NT2/D1 (cell line): ENCODE results near the gene RSPO4.

Source experiments
- DNase-seq: peaks from one replicate; pipeline ENCODE4 v3.0.0-alpha.2; 2011; ENCODE audit warnings: low read depth, low spot score
- H3K27me3 ChIP-seq: 2 replicates; pipeline ENCODE4 v1.6.0; 2011; ENCODE audit warnings: mild to moderate bottlenecking; ENCODE audit not compliant: insufficient read length, insufficient read depth
- H3K36me3 ChIP-seq: 2 replicates; pipeline ENCODE4 v1.6.1; 2011; ENCODE audit warnings: mild to moderate bottlenecking, low read length, mixed read lengths; ENCODE audit not compliant: insufficient read depth, insufficient read length
- H3K4me1 ChIP-seq: 2 replicates; pipeline ENCODE4 v1.5.1; 2011; ENCODE audit not compliant: insufficient read depth, insufficient read length
- H3K4me3 ChIP-seq: 2 replicates; pipeline ENCODE4 v1.5.1; 2011; ENCODE audit warnings: low read depth; ENCODE audit not compliant: insufficient read length
- H3K9ac ChIP-seq: 2 replicates; pipeline ENCODE4 v1.6.0; 2011; ENCODE audit warnings: low read depth; ENCODE audit not compliant: insufficient read length
- H3K9me3 ChIP-seq: 2 replicates; pipeline ENCODE4 v1.5.1; 2011; ENCODE audit warnings: mild to moderate bottlenecking, low read length; ENCODE audit not compliant: insufficient read depth
- SUZ12 ChIP-seq: IDR thresholded peaks from 2 replicates; pipeline ENCODE4 v1.6.1; 2011; ENCODE audit not compliant: insufficient read length, insufficient read depth; ENCODE audit errors: extremely low read depth
- YY1 ChIP-seq: IDR thresholded peaks from 2 replicates; pipeline ENCODE4 v1.6.1; 2011; ENCODE audit not compliant: insufficient read length, insufficient read depth
- ZNF274 ChIP-seq: IDR thresholded peaks from 2 replicates; pipeline ENCODE4 v1.6.1; 2011; ENCODE audit warnings: mild to moderate bottlenecking, low read depth, low read length

RSPO4 gene

DNA sequence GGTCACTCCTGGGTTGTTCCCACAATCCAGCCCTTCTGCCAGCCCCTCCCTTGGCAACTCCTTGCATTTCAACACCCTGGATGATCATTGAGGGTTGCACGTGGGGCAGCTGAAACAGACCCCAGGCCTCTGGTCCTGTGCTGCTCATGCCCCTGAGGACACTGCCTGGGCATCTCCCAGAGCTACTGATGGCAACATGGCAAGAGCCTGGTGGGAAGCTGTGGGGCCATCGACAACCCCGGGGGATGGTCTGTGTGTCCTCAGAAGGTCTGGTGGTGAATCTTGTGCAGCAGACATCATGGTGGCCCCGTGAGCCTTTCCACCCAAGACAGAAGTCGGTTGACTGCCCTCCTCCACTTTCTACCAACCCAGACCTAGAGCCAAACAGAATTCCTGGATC is 81.0 kb downstream of the RSPO4 start:
- no peaks in the 10 kb centered on the region for H3K27me3 ChIP-seq
- no peak overlapping the region for H3K4me3 ChIP-seq
- no peaks in the 10 kb centered on the region for H3K36me3 ChIP-seq
- H3K9me3 ChIP-seq: no peaks in the 10 kb centered on the region; the same call in 1 of the 2 replicates
- H3K4me1 ChIP-seq: peaks cover 3% of the 10 kb centered on the region
- TF ChIP-seq ZNF274 (no peak), YY1 (no peak), SUZ12 (no peak)
- DNase-seq: no peak
- no peak overlapping the region for H3K9ac ChIP-seq

DNA sequence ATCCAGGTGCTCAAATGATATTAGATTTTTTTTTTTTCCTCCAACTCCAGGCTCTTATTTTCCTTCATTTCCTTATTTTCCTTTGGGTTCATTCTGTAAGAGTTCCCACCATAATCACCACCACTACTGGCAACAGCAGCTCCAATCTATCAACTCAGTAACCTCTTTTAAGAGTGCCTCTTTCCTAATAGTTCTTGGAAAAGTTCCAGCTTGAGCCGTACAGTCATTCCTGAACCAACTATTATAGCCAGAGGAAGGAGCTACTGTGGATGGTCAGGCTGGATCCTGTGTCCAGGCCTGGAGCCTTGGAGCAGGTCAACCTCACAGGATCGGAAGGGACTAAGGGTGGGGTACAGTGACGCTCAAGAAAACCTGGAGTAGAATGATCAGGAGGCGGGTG is 81.8 kb downstream of the RSPO4 start:
- H3K36me3 ChIP-seq: no peaks in the 10 kb centered on the region
- H3K9ac ChIP-seq: no peak overlapping the region
- no peak for DNase-seq
- H3K9me3 ChIP-seq: no peaks in the 10 kb centered on the region; the same call in 1 of the 2 replicates
- H3K4me3 ChIP-seq: no peak overlapping the region
- peaks cover 3% of the 10 kb centered on the region for H3K4me1 ChIP-seq
- H3K27me3 ChIP-seq: no peaks in the 10 kb centered on the region
- TF ChIP-seq SUZ12 (no peak), ZNF274 (no peak), YY1 (no peak)

DNA sequence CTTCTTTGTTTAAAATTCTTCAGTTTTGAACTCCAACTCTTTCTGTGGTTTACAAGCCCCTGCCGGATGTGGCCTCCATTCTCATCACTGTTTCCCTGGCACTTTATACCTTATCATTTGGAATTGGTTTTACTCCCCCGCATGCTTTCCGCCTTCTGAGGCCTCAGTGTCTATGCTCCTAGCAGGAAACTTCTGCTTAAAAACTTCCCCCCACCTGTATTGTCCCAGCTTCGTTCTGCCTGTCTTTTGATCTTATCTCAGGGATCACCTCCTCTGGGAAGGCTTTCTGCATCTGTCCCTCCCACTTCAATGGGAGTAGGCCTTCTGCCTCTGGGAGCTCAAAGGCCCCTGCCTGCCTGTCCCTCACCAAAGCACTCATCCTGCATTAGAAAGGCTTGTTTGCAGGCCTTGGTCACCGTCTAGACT is 82.6 kb downstream of the RSPO4 start:
- TF ChIP-seq YY1: no peak
- TF ChIP-seq ZNF274: no peak
- no peak for TF ChIP-seq SUZ12
- Histone ChIP-seq H3K4me1 (peaks cover 3% of the 10 kb centered on the region), H3K27me3 (no peaks in the 10 kb centered on the region), H3K9ac (no peak overlapping the region), H3K36me3 (no peaks in the 10 kb centered on the region), H3K9me3 (no peaks in the 10 kb centered on the region; the same call in 1 of the 2 replicates), H3K4me3 (no peak overlapping the region)
- no peak for DNase-seq

DNA sequence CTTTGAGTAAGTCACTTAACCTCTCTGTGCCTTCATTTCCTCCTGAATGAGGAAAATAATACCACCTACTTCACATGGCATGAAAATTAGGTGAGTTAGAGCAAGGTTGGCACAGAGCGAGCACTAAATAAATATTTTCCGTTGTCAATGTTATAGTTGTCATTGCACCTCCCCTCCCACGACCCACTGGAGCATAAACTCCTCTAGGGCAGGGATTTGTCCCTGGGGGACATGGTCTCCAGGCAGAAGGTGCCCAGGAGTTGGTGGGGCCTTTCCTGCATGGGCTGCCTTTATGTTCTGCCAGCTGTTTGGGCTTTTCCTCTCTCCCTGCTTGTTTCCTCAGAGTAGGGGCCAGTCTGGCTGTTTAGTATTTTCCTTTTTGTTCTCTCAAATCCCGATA is 84.7 kb downstream of the RSPO4 start:
- no peak for DNase-seq
- TF ChIP-seq SUZ12: no peak
- TF ChIP-seq YY1: no peak
- TF ChIP-seq ZNF274: no peak
- Histone ChIP-seq H3K27me3 (no peaks in the 10 kb centered on the region), H3K4me3 (no peak overlapping the region), H3K4me1 (peaks cover 3% of the 10 kb centered on the region), H3K9ac (no peak overlapping the region), H3K36me3 (no peaks in the 10 kb centered on the region), H3K9me3 (no peaks in the 10 kb centered on the region; the same call in 1 of the 2 replicates)

DNA sequence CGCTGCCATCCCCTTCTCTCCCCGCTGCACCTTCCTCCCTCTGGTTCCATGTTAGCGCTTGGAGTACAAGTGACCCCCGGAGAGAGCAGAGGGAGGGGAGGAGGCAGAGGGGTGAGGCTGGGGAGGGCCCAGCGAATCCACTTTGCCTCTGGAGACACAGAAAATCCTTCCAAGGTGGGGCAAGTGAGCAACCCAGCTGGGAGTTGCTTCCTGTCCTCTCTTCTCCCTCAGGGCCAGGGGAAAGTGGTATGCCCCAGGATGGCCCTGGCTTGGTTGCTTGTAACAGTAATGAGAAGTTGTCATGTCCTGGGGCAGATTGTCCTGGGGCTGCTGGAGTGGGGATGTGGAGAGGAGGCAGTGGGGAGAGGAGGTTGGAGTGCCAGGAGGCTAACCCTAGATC is 85.3 kb downstream of the RSPO4 start:
- Histone ChIP-seq H3K9ac (no peak overlapping the region), H3K27me3 (no peaks in the 10 kb centered on the region), H3K4me1 (peaks cover 3% of the 10 kb centered on the region), H3K36me3 (no peaks in the 10 kb centered on the region), H3K9me3 (no peaks in the 10 kb centered on the region; the same call in 1 of the 2 replicates), H3K4me3 (no peak overlapping the region)
- DNase-seq: no peak
- TF ChIP-seq YY1 (no peak), ZNF274 (no peak), SUZ12 (no peak)

DNA sequence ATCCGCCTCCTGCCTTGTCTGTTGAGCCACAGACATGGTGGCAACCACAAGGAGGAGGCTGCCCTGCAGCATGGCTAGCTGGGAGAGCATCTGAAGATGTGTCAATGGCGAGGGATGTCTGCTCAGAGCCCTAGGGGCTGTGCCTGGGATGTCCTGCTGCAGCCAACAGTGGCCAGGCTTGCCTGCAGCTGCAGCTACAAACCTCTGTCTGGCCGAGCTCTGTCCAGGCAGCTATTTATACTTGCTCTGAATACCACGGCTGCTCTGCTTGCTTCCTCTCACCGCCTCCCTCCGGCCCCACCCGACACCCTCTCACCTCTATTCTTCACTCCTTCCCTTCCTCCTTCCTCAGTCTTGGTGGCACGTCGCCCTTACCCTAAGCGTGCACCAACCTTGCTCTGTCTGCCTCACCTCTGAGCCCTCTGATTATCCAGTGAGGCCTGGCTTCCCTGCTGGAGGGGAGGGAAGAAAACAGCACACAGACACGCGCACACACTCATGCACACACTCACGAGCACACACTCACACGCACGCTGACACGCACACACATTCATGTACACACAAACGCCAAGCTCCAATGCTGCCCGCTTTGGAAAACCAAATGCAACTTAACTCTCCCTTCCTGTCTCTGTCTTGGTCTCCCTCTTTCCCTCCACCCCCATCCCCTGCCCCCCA is 85.8 kb downstream of the RSPO4 start, which contains the start of gene ANGPT4:
ANGPT4 (minus strand) TSS at position 210 of the 675 bp plus-strand sequence; CDS start at position 90, 120 bp downstream.
- Histone ChIP-seq H3K9me3 (no peaks in the 10 kb centered on the region; the same call in 1 of the 2 replicates), H3K4me3 (no peak within 1 kb of the TSS), H3K4me1 (peaks cover 3% of the 10 kb centered on the region), H3K9ac (no peak within 1 kb of the TSS), H3K27me3 (no peaks in the 10 kb centered on the region), H3K36me3 (no peaks in the 10 kb centered on the region)
- DNase-seq: no peak
- TF ChIP-seq ZNF274: no peak
- no peak for TF ChIP-seq SUZ12
- TF ChIP-seq YY1: no peak

DNA sequence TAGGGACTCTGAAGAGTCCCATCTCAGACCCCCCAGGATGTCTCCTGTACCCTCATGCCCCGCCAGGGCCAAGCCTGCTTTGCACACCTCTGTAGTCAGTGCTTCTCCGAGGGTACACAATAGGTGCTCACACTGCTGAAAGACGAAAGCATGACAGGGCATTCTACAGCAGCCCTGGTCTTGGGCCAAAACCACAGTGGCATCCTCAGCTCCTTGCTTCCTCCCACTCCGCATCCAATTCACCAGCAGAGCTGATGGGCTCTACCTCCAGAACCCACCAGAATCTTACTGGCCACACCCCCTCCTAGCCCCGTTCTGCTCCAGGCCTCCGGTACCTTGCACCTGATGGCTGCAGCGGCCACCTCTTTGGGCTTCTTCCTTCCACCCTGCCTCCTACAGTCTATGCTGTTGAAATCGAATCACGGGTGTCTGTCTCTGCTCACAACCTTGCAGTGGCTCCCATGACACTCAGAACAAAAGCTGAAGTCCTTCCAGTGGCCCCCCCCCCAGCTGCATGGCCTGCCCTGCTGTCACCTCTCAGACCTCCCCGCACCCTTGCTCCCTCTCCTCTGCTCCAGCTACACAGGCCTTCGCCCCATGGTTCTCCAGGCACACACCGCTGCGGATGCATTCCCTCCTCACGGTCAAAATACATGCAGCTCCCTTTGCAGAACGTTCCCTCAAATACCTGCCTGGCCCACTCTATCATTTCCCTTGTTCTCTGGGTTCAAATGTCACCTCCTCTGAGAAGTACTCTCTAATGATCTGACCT is 87.2 kb downstream of the RSPO4 start:
- peaks cover 3% of the 10 kb centered on the region for H3K4me1 ChIP-seq
- DNase-seq: no peak
- no peaks in the 10 kb centered on the region for H3K36me3 ChIP-seq
- H3K9me3 ChIP-seq: no peaks in the 10 kb centered on the region
- no peak overlapping the region for H3K4me3 ChIP-seq
- H3K9ac ChIP-seq: no peak overlapping the region
- H3K27me3 ChIP-seq: no peaks in the 10 kb centered on the region
- TF ChIP-seq YY1: no peak
- TF ChIP-seq SUZ12: no peak
- TF ChIP-seq ZNF274: no peak
